Measurements from ENCODE around the gene TMEM253. TPM values are rescaled to one million over a fixed set of nuclear protein-coding genes. Genes with fewer than 3 reads are reported as not detected.

Gene TMEM253
- total RNA-seq, 1 donor from 2014 or later, result 4.3 TPM

DNA sequence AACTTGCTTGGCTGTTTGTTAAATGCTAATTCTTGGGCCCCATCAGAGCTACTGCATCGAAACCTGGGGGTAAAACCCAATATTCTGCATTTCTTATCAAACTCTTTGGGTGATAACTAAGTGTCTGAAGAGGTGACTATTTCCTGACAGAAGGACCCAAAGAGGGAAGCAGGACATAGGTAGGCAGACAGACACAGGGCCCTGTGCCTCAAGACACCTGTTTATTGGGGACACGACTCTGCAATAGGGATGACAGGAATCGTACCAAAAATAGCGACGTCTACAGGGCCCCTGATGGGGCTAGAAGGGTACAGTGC lies 11.0 kb upstream of the TMEM253 start:
- no peak for DNase-seq (ENCODE audit: low spot score)

DNA sequence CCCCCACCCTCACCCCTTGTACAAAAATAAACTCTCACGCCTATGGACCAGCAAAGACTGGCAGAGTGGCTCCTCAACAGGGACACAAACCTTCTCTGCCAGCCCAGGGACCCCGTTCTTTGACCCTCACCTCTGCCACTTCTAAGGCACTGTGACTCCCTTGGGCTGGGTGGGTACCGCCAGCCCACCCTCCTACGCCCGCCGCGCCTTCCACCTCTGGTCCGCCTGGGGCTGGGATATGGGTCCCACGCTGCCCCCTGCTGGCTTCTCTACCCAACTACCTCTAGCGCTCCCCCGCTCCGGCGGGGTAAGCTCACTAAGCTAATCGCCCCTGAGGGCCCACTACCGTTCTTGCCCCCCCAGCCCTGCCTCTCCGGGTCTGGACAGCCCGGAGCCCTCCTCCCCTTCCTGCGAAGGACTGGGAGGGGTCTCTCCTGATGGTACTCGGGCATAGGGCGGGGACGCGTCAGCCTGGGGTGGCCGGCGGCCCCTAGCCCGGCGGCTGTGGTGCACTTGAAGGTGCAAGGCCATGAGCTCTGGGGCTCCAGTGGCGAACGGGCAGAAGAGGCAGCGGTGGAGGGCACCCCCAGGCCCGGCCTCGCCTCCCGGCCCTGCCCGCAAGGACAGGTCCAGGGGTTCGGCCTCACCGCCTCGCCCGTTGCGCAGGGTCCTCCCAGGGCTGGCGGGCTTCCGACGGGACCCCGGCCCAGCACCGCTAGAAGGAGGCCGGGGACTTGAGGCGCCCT lies 10.5 kb upstream of the TMEM253 start:
- DNase-seq (ENCODE audit: low spot score), result no peak

DNA sequence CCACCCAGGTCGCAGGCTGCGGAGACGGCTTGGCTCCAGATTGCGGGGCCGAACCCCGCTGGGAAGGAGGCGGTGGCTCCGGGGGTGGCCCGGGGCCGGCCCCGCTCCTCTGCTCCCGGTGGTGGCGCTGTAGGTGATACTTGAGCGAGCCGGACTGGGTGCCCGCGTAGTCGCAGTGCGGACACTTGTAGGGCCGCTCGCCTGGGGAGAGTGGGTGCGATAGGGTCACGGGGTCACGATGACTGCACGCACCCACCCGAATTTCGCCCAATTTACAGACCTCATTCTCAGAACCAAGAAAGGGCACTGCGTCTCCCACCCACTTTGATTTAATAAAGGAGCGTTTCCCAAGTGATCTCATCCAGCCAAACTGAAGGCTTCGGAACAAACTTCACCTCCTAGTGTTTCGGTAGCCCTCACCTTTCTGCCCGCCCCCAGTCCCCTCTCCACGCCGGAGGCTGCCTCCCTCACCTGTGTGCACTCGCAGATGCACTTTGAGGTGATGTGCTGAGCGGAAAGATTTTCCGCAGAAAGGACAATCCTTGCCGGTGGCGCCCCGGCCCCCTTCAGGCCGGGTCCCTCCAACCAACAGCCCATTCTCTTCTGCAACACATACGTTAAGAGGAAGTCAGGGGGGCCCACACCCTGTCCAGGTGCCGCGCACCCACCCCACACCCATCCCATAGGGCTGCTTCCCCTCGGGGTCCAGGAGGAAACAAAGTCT lies 9.8 kb upstream of the TMEM253 start:
- DNase-seq (ENCODE audit: low spot score), result no peak

DNA sequence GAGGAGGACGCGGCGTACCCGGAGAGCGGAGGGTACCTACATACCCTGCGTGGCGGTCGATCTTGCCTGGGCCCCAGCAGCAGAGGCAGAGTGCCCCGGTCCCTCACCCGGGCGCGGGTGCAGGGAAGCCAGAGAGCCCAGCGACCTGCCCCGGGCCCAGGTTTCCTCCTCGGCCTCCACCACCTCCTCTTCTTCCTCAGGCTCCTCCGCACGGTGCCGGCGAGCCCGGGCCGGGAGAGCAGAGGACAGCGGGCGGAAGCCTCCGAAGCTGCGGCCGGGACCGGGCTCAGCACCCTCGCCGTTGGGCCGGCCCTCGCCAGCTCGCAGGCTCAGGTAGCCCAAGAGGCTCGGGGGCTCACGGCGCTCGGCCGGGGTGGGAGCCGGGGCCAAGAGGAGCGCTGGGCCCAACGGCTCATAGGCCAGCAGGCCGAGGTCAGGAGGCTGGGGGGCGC lies 9.0 kb upstream of the TMEM253 start:
- DNase-seq (ENCODE audit: low spot score), result no peak

DNA sequence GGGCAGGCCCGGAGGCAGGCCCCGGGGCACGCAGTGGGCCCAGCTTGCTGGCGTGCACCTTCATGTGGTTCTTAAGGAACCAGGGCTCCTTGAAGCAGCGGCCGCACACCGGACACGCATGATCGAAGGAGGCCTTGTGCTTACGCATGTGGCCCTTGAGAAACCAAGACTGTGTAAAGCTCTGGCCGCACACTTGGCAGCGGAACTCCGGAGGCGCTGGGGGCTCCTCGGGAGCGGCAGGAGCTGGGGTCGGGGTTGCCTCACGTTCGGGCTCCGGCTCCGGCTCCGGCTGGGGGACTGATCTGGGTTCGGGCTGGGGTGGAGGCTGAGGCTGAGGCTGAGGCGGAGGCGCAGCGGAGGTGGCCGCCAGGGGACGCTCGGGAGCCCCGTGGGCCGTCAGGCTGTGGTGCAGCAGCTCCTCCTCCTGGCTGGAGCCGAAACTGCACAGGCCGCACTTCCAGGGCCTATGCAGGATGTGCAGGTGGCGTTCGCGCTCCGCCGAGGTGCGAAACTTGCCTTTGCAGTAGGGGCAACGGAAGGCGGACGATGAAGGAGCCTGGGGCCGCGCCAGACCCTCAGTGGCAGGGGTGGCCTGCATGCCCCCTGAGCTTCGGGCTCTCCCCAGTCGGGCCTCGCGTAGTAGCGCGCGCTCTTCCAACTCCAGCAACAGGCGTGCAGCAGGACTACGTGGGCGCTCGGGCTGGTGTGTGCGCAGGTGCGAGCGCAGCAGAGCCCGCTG lies 8.4 kb upstream of the TMEM253 start:
- peak; percentile 87 for DNase-seq (ENCODE audit: low spot score)

DNA sequence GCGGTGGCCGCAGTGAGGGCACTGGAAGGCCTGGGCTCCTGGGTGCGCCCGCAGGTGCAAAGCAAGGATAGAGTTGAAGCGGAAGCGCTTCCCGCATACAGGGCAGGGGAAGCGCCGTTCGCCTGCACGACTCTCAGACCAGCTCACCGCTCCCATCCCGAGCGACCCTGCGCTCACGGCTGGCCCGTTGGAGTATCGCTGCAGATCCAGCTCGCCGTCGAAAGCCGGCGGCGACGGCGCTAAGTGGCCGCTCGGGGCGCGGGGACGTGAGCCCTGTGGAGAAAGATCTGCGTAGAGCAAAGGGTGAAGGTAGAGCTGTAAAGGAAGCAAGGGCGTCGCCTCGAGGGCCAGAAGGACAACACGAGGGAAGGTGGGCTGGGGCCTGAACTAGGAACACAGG lies 7.8 kb upstream of the TMEM253 start:
- DNase-seq (ENCODE audit: low spot score), result no peak

DNA sequence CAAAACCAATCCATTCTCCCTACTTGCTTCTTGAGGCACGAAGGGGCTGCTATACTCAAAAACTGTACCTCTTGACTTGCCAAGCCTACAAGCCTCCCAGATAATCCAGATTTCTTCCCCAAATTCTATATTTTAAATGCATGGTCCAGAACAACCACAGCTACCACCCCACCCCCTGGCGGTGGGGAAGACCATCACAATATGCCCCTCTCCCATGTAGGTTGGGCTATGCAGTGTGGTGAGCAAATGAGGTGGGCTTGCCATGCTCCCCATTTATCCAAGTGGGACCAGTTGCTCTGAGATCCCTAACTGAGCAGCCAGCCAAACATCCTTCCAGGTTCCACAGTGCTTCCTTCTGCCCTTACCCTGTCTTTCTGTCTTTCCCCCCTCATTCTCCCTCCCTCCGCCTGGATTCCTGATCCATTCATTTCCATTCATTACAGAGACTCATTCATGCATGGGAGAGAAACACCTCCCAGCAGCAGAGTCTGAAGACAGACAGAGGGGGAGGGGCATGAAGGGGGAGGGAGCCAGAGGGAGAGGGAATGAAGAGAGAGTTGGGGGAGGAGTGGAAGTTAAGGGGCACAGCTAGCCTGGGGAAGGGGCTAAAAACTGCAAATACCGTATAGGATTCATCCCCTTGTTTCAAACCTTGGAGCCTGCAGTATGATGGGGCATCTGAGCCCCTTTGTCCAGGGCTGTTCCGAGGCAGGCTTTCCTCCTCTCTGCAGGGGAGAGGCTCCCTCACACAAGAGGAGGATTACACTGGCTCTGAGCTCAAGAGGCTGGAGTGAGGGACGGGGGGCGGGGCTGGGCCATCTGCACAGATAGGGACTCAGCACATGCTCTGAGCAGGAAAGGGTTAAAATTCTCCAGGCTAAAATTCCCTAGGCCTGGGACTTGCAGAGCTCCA lies 6.8 kb upstream of the TMEM253 start:
- DNase-seq (ENCODE audit: low spot score), result no peak

DNA sequence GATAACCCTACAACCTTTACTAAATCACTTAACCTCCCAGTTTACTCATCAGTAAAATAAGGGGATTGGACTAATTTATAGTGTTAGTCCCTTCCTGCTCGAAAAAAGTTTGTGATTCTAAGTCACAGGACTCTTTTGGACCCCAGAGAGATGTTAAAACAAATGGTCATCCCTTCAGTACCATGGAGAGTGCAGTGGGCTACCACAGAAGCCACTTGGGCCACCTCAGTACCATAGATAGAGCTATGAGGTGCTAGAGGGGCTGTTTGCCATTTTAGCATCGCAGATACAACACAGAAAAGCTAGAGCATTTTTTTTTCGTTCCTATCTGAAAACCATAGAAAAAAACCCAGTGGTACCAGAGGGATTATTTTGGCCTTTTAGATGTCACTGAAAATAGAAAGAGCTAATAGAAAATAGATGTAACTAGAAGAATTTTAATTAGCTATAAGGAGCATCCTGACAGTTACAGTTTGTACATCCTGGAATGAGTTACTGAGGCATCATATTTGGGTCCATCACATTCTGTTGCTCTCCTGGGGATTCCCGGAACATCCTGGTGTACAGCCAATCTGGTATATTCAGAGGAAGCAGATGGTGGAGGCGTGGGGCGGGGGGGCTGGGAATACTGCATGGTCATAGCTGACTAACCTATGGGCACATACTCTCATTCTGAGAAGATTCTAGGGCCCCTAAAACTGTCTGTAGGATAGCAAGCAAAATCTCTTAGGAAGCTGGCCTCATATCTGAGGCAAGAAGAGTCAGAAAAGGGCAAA lies 5.2 kb upstream of the TMEM253 start:
- no peak for DNase-seq (ENCODE audit: low spot score)

DNA sequence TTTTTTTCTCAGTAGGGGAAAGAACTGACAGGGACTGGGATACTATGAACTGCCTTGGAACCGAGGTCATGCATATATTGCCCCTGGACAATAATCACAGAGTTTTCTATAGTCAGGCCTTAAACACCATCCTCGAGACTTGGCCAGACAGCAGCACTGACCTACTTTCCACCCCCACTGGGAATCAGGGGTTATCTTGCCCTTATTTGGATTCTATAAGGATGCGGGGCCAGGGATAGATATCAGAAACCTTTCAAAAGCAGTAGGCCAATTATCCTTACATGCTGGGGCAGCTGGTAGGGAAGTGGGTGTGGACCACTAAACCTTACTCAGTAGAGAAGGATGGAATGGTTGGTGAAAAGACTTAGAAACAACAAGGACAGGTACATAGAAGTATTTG lies 4.4 kb upstream of the TMEM253 start:
- DNase-seq (ENCODE audit: low spot score), result no peak

DNA sequence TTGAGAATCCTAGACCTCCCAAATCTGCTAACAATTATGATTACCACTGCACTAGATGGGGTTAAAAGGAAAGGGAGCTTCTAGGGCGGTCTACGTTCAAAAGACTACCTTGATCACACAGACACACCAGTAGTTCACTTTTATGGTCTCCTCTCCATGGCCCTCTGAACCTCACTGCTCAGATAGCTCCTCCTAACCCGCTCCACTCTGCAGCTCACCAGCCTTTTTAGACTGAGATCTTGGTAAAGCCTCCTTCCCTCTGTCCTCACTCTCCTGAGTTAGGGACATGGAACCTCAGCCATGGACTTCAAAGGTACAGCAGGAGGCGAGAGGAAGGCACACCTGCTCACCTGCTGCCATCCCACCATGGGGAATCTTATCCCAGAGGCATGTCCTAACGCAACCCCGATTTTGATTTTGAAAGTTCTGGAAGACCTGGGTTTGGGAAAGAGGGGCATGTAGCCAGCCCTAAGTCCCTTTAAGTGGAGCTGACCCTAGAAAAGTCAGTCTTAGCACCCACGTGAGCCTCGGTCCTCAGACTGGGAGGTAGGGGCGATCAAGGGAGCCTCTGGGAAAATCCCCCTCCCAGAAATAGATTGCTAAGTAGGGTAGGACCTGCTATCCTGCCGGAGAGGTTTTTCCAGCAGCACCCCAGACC lies 3.8 kb upstream of the TMEM253 start:
- no peak for DNase-seq (ENCODE audit: low spot score)

DNA sequence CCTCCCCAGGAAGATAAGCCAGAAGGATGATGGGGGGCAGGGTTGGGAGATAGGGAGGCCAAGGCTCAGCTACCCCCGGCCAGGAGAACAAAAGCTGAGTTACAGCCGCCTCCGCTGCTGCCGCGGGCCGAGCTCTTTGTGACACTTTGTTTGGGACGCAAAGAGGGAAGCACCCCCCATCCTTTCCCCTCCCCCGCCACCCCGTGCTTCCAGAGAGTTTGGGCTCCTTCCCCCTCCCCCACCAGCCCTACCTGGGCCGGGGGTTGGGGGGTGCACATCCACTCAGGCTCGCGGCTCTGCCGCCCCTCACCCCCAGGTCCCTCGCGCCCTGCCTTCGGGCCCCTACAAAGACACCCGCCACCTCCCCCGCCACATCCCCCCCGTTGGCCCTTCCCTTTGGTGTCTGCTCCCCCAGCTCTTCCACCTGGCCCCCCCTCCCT lies 3.2 kb upstream of the TMEM253 start:
- DNase-seq (ENCODE audit: low spot score), result no peak

DNA sequence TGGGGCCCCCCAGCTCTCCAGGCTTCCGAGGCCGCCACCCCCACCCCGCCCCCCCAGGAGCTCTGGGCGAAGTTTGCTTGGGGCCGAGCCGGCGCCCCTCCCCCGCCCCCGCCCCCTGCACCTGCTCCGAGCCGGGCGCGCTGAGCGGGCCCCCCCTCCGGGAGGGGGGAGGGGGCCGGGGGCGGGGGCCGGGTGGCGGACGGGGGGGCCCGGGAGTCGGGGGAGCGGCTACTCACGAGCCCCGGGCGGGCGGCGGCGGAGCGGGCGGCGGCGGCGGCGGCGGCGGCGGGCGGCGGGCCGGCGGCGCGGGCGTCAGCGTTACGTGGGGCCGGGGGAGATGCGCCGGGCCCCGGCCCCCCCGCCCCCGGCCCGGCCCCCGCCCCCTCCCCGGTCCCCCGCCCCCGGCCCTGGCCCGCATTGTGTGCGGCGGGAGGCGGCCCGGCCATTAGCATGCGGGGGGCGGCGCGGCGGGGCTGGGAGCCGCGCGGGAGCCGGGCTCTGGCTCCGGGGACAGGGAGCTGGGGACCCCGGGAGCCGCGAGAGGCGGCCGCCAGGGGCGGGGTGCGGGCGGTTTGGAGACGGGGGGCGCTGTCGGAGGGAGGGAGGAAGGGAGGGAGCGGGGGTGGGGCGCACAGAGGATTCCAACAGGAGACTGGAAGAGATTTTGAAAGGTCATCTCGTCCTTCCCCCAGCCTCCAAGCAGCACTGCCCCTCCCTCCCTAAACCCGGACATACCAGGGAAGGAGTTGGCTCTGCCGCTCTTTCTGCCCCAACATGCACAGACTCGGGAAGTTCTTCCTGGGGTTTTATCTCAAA lies 2.6 kb upstream of the TMEM253 start, which contains the start of gene ZNF219:
ZNF219 (minus strand) TSS at position 580 of the 816 bp plus-strand sequence. CDS start 5,064 bp downstream, outside the sequence.
- DNase-seq (ENCODE audit: low spot score), result peak; percentile 52

DNA sequence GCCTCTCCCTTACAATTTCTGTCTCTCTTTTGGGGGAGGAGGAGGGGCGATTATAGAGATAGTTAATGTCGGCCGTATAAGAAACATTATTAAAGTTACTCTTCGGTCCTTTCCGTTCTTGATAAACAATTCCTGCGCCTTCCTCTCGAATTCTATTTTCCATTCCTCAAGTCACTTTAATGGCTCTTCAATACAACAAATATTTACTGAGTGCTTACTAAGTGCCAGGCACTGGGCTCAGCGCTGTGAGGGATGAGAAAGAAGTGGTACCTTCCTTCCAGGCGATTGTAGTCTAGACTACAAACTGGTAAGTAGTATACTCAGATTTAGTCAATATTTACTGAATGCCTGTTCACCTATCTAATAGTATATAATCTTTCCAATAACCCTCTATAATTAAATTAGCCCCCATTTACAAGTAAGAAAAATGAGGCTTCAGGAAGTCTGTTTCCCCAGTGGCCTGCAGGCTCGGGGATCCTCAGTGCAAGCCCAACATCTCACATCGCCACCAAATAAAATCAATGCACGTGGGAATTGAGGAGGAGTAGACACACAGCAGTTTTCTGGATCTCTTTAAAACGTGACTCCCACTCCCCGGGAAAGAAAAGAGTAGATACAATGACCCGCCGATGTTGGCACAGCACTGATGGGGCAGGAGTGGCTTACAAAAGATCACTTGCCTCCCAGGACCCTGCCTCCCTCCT lies 1.8 kb upstream of the TMEM253 start:
- DNase-seq (ENCODE audit: low spot score), result no peak

DNA sequence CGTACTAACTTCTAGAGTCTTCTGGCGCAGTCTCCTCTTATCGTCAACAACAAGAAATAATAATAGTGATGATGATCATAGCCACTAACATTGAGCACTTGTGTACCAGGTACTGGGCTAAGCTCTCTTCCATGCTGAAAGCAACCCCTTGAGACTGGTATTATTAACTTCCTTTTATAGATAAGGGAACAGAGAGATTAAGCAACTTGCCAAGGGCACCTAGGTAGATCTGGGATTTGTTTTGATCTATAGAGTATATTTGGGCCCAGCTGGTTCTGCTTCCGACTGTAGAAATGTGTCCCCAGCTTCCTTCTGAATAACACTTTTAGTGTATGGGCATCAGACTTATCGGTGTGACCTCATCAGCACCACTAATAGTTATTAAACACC lies 1.3 kb upstream of the TMEM253 start:
- no peak for DNase-seq (ENCODE audit: low spot score)

DNA sequence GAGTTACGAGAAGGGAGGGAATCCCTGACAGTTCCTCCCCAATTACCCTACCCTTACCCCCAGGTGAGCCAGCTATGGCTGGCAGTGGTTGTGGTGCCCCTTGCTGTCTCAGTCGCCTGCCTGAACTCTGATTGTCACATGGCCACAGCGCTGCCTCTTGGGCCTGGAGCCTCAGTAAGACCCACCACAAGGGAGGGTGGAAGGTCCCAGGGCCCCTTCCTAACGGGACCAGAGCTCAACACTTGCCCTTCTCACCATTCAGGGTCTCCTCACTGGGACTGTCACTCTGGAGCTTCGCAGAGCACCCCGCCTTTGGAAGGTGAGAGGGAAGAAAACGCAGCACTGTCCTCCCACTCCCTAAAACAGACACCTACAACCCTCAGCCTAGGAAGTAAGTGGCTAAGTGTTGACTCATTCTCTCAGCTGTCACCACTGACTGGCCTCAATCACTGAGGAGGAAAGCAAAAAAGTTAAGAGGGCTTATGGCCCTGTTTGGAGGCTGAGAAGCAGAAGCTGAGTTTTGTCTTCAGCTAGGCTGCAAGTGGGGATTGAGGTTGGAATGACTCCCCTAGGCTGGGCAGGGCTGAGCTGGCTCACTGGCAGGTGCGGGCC lies 1.0 kb downstream of the TMEM253 start:
- DNase-seq (ENCODE audit: low spot score), result no peak

DNA sequence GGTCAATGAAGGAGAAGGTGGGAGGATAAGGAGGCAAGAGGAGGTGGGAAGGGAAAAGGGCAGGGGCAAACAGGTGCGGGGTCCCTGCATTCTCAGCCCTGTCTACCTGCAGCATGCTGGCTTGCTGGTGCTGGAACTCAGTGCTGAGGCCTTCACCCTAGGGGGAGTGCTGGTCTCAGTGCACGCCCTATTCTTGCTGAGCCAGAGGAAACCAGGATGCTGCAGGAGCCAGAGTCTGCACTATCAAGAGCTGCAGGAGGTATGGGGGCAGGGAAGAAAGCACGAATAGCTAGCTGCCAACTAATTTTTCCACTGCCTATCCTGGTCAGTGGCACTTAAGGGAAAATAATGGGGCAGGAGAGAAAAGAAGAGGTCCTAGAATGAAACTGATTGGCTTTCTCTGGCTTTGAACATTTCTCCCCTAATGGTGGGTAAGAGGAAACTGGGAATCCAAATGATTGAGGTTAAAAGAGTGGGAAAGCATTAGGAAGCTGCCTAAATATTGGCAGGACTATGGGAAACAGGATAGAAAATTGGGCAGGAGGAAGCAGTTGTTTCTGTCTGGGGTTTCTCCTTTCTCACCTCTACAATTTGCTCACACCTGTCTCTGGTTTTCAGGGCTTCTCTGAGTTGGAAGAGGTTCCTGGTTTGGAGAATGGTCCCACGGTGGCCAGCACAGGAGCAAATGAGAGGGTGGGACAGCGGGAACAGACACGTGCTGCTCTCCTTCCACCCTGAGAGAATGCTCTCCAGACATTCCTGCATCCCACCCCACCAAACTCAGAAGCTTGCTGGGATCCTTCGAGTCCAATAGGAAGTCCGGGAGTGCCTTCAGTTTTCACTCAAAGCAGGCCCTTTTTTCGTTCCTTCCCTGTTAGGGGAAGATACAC lies 1.9 kb downstream of the TMEM253 start:
- peak; percentile 42 for DNase-seq (ENCODE audit: low spot score)

DNA sequence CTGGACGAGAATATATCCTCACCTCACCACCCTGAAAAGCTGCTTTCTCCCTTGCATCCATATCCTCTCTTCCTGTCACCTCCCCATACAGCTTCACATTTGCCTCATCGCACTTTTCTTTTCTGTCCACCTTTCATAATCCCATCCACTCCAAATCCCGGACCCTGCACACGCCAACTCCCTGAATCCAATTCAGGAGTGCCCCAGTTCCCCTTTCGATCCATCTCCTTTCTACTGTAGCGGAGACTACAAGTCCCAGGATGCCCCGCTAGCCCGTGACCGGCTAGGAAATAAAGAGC lies 2.5 kb downstream of the TMEM253 start:
- no peak for DNase-seq (ENCODE audit: low spot score)

Measured in mucosa of gallbladder (tissue), 1 donor.